GM19397 (cell line): Measurements from ENCODE around the gene ABCA7.
A peak's percentile ranks its signal among the peaks of the same experiment; 100 is the strongest.

Experiments
- ATAC-seq: cut with Tn5 transposase; IDR thresholded peaks from one replicate; pipeline ENCODE4 v1.9.1; 2021; ENCODE audit warnings: mild to moderate bottlenecking, moderate library complexity; ENCODE audit not compliant: unreplicated experiment

Gene ABCA7

GRCh38 chr19:1068009-1069001 is 28.4 kb downstream of the ABCA7 start:
- ATAC-seq, result no peak

GRCh38 chr19:1069009-1069779 is 29.3 kb downstream of the ABCA7 start:
- no peak for ATAC-seq

- no peak for ATAC-seq
Observed at GRCh38 chr19:1070576-1070930, 30.6 kb downstream of the ABCA7 start.

- no peak for ATAC-seq
Observed at GRCh38 chr19:1070931-1071791, 31.3 kb downstream of the ABCA7 start.

DNA sequence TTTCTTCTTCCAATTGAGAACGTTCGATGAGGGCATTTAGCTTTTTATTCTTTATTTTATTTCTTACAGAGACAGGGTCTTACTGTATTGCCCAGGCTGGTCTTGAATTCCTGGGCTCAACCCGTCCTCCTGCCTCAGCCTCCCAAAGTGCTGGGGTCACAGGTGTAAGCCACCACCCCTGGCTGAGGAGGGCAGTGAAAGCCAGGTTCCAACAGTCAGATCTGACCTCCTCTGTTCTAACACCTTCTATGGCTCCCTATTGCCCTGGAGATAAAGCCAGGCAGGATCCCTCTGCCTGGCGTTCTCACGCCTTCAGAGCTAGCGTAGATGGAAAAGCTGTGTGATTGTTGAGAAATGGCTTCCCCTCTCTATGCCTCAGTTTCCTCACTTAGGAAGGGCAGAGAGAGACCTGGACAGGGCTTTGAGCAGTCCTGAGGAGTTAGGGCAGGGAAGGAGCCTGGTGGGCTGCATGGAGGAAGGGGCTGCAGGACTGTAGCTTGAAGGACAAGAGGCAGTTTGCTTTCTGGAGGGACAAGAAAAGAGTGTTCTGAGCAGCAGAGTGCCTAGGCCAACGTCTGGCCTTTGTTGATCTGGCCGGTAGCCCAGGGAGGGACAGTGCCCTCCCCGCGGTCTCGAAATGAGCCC is 32.6 kb downstream of the ABCA7 start:
- no peak for ATAC-seq

DNA sequence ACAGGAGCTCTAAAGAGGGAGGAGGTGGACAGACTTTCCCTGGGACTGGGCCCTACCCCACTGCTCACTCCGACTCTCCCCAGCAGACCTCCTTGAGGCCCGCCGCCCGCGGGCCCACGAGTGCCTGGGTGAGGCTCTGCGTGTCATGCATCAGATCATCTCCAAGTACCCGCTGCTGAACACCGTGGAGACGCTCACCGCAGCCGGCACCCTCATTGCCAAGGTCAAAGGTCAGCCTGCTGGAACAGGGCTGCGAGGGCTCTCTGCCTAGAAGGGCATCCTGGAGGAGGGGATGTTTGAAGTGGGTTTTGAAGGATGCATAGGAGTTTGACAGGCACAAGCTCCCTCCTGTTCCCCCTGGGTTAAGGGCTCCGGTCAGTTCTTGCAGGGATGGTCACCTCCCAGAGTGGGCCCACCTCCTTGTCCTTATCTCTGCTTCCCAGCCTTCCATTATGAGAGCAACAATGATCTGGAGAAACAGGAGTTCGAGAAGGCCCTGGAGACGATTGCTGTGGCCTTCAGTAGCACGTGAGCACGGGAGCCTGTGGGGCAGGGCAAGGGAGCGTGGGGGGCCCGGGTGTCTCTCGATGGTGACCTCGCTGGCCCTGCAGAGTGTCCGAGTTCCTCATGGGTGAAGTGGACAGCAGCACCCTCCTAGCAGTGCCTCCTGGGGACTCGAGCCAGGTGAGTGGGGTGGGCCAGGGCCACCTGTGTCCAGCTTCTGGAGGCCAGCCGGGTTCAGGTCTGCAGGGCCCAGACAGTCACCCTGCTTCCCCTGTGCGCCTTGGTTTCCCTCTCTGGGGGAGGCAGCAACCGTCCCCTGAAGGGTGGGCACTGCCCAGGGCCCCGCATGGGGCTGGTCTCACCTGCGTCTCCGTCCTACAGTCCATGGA is 33.4 kb downstream of the ABCA7 start:
- no peak for ATAC-seq

GRCh38 chr19:1073956-1074517 is 34.1 kb downstream of the ABCA7 start:
- no peak for ATAC-seq

GRCh38 chr19:1074544-1075283 is 34.8 kb downstream of the ABCA7 start:
- peak; percentile 44 for ATAC-seq

DNA sequence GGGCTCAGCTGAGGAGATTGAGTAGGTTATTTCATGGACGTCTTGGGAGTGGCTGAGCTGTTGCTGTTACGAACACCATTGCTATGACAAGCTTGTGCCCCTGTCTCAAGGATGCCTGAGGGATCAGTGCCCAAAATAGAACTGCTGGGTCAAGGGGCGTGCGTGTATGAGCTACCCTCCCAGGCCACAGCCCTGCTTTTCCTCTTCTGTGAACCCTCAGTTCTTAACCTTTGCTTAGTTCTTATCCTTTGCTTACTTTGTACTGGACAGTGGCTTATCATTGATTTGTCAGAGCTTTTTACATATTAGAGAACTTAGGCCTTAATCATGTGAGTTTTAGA is 36.1 kb downstream of the ABCA7 start:
- ATAC-seq, result no peak

- peak; percentile 49 for ATAC-seq
Observed at GRCh38 chr19:1076951-1077350, 37.0 kb downstream of the ABCA7 start.

GRCh38 chr19:1079566-1080111 is 39.7 kb downstream of the ABCA7 start:
- ATAC-seq, result no peak

DNA sequence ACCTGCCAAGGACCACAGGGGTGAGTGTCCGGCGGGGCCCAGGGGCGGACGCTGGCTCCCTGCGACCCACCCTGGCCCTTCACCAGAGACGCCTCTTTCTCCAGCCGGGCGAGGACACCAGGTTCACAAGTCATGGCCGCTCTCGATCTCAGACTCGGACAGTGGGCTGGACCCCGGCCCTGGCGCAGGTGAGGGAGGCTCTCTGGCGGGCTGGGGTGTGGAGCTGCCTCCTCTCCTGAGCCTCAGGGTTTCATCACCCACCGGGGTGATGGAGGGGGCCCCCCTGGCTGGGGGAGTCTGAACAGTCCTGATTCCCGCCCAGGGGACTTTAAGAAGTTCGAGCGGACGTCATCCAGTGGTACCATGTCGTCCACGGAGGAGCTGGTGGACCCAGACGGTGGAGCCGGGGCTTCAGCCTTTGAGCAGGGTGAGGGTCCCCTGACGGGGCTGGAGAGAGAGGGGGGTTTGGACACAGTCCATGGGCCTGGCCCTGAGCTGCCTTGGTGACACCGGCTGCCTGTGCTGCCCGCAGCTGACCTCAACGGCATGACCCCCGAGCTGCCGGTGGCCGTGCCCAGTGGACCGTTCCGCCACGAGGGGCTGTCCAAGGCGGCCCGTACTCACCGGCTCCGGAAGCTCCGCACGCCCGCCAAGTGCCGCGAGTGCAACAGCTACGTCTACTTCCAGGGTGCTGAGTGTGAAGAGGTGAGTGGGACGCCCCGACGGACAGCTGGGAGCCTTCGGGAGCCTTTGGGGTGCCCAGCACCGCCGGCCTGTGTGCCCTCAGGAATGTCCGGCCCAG is 40.7 kb downstream of the ABCA7 start:
- ATAC-seq, result no peak

GRCh38 chr19:1081301-1082164 is 41.6 kb downstream of the ABCA7 start:
- no peak for ATAC-seq

DNA sequence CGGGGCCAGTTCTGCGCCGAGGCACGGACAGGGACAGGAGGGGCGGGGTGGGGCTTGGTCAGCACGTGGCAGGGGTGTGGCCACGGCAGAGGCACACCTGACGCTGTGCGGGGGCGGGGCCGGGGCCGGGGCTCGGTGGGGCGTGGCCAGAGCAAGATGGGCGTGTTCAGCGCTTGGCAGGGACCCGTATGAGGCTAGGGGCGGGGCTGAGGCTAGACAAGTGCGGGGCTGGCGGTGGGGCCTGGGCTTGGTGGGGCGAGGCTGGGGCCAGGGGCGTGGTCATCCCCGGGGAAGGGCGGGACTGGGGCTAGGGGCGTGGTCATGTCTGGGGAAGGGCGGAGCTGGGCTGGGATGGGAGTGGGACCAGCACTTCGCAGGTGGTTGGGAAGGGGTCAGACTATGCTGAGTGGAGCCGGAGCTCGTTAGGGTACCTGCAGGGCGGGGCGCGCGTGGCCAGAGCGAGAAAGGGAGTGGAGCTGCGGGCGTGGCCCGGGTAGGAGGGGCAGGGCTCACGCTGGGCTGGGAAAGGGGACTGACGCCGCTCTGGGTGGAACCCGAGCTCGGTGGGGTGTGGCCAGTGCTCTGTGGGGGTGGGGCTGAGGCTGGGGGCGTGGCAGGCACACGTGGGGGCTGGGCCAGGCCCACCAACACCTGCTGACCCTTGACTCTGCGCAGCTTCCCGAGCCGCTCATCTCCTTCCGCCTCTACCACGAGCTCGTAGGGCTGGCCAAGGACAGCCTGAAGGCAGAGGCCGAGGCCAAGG is 42.4 kb downstream of the ABCA7 start:
- no peak for ATAC-seq

DNA sequence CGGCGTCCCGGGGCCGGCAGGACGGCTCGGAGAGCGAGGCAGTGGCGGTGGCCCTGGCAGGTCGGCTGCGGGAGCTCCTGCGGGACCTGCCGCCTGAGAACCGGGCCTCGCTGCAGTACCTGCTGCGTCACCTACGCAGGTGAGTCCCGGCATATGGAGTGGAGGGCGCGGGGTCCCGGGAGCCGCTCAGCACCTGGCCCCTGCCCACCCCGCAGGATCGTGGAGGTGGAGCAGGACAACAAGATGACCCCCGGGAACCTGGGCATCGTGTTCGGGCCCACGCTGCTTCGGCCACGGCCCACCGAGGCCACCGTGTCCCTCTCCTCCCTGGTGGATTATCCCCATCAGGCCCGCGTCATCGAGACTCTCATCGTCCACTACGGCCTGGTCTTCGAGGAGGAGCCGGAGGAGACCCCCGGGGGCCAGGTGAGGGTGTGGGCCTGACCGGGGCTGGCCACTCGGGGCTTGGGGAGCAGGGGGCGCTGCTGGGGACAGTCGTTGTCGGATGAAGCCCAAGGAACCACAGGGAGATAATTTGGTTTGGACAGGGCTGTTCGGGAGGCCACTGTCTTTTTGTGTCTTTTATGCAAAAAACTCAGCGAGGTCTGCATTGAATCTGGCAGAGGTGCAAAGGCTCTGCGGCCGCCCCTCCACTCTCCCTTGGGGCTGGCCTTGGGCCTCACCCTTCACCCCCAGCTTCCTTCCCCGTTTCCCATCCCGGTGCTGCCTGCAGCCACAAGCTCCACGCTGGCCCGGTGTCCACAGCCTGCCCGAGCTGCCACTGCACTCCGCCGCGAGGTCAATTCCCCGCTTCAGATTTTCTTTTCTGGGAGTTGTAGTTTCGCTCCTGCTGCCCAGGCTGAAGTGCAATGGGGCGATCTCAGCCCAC is 43.3 kb downstream of the ABCA7 start:
- no peak for ATAC-seq
